GM21381 (cell line): ENCODE measurements around the gene BCL11B.

Experiments used
- ATAC-seq: cut with Tn5 transposase; IDR thresholded peaks from one replicate; pipeline ENCODE4 v1.9.1; 2021; ENCODE audit warnings: mild to moderate bottlenecking, moderate library complexity; ENCODE audit not compliant: unreplicated experiment

BCL11B gene

DNA sequence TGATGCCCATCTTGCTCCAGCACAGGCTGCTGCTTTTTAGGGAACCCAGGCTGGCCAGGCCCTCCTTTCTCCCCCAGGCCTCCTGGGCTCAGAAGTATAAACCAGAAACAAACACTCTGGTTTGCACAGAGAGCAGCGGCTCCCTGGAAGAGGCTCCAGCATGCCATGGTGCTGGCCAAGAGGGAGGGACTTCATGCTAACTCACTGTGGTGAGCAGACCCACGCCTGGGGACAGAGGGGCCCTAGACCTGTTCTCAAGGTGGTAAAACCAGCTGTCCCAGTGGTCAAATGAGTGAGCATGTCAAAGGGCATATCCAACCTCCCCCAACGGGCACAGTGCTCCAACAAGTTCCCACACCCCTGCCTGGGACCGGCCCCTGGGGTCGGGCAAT, 15.5 kb downstream of the BCL11B start:
- ATAC-seq = no peak

DNA sequence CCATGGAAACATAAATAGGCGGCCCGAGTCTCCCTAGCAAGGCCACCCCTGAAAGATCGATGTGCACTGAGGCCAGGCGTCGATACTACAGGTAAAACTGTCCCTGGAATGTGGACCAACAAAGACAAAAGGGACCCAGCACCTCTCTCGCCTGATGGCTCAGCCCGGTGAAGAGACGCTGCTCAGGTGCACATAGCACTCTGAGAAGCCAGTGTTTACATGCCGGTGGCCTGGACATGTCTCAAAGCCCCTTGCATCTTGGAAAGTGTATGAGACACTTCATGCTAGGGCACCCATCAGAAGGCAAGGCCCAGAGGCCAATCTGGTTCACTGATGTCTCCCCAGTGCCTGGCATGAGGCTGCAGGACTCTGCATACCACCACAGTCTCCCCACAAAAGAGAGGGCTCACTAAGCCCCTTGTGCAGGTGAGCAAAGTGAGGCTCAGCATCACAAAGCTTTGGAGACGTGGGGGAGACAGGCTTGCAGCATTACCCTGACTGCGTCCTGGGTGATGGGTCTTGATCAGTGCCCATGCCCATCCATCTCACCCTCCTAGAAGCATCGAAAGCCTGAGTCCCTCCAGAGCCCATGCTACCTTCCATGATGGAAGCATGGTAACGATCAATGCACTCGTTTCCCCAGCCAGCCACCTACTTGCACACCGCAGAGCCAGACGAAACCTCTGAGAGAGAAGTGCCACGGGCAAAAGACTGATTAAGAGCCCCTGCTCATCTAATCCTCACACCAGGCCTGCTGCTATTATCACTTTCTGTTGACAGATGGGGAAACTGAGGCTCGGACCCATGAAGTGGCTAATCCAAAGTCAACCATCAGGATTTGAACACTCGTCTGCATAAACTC, 16.1 kb downstream of the BCL11B start:
- no peak for ATAC-seq

DNA sequence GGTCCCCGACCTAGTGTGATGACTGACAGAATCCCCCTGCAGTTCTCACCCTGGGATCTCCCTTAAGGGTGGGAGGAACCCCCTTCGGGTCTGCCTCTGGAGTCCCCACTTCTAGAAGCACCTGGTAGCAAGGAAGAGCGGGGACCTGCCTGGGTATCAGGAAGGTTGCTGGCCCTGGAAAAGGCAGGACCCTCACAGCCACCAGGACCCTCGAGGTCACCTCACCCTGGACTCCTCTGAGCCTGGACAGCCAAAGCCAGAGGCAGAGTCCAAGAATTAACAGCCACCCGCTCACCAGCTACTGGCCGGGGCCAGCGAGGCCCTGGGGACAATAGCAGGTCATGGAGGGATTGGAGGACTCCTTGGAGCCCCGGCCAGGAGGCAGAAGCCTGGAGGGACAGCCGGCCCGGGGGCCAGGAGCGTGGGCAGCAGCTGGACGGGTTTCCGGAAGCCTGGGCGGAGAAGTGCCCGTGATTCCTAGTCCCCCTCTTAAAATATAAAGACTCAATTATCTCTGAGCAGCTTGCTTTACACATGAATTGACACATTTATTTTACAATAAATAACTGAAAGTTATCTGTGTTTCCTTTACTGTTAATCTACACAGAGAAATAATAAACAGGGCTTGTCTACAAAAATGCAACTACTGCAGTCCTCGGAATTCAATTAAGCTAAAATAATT, 17.5 kb downstream of the BCL11B start:
- no peak for ATAC-seq

DNA sequence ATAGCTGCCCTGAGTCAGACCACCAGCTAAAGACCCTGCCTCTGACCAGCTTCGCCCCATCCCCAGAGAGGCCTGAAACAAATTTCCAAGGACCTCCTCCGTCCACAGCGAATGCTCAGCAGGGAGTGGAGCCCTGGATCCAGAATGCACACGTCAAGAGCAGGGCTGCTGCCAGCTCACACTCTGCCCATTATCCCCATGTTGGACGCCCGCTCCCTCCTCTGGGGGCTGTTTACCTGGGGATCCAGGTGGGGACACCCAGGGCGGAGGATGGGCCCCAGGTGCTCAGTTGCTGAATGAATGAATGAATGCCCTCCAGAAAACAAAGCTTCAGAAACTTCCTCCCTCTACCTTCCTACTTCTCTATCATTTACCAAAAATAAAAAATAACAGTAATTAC, 18.1 kb downstream of the BCL11B start:
- no peak for ATAC-seq

DNA sequence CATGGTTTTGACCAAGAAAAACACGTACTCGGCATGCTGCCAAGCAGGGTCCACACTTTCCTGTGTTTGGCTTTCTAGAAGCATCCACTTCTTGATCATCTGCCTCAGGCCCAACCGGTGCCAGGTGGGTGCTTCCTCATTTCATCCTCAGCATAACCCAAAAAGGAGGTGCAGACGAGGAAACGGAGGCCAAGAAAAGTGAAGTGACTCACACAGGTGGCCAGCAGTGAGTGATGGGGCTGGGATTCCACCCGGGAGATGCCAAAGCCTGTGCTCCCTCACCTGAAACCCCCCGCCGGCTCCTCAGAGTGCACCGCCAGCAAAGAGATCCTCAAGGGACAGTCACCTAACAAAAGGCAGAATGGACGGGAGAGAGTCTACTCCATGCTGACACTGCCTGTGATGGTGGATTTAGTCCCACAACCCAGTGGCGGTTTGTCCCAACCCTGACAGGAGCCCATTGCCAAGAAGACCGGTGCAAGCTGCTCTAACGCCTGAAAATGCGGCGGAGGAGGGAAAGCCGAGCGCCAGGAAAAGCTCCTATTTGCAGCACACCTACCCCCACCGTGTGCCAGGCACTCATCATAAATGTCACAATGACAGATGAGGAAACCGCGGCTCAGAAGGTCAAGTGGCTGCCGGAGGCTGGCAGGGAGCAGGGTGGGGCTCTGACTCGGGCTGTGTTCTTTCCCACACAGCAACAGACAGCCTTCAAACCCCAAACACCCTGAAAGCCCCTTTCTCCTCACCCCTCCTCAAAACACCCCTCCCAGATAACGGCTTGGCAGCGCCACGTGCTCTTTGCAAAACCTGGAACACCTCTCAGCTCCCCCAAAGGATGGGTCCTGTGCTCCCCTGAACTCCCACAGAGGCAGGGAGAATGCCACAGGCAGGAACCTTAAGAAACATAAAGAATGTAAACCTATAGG, 18.8 kb downstream of the BCL11B start:
- ATAC-seq = no peak

DNA sequence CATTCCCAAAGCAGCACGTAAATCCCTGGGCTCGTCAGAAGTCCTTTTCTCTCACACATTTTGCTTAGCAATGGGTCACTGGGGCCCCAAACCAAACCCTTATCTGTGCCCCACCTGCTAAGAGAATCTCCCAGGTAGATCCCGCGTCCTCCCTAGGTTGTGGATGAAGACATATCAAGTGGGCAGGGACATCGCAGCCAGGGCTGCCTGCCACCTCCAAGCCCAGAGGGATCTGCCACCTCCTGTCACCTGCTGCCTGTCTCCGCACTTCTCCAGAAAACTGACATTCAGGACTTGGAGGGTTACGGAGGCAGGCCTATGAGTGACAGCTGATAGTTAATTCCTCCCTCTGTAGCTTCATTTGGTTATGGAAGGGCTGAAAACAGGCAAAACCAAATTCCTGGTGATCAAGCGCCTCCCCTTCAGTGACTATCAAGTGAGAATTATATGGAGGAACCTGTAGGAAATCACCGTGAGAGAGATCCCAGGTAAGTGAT, 19.5 kb downstream of the BCL11B start:
- no peak for ATAC-seq

DNA sequence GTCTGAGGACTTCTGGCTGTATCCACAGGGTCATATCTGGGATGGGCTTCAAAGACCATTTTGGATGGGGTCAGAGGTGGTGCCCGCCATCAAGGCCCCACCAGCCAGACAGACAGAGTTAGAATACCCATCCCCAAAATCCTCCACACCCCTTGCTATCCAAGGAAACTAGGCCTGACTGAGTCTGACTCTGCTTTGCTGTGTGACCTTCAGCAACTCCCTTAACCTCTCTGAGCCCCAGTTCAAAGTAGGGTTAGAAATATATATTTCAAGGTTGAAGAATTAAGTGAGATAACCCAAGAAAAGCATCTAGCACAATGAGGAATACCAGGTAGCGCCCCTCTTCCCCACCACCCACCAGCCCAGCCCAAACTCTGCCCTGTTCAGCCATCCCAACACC, 20.3 kb downstream of the BCL11B start:
- ATAC-seq = no peak

DNA sequence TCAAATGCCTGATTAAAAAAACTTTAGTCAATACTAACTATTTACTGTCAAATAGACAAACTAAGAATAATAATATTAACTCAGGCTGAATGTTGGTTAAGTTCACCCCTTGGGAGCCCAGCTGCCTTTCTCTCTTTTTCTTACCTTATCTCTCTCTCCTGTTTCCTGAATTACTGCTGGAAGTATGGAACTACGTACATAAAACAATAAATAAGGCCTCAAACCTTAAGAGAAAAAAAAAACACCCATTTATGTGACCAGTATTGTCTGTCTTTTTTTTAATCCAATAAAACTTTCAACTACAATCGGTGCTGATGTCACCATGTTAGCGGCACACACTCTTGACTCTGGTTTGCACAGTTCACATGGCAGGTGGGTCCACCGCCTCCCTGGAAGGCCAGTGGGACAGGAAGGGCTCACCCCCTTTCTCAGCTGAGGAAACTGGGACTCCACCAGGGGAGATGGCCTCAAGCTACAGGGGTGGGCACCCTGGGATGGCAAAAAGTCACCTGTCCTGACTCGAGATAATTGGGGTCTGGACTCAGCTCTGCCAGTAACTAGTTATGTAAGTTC, 21.3 kb downstream of the BCL11B start:
- ATAC-seq = no peak

DNA sequence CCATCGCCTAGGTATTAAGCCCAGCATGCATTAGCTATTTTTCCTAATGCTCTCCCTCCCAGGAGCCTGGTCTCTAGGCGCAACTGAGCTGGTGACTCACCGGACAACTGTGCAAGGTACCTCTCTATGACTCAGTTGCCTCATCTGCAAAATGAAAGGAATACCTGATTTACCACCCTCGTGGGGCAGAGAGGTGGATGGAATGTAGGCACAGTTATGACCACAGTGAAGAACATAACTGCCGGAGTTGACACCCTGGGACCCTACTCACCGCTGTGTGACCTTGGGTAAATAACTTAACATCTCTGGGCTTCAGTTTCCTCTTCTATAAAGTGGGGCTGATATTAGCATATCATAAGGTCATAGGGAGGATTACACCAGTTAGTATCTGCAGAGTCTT, 22.6 kb downstream of the BCL11B start:
- ATAC-seq = no peak

DNA sequence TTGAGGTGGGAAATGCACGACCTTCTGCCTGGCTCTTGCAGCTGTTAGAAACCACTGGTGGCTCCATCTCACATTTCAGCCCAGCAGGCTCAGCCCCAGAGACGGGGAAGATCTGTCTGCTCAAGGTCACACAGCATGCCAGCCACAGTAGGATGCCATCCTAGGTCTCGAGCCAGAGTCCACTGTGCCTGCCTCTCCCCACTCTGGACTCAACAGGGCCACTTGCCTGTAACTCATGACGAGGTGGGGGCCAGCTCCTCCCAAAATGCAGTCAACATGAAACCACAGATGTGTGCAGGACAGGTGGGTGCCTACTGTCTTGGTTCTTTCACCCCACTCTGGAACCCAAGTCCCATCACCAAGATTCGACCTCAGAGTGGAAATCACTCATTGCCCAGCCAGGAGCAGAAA, 23.2 kb downstream of the BCL11B start:
- ATAC-seq = no peak

DNA sequence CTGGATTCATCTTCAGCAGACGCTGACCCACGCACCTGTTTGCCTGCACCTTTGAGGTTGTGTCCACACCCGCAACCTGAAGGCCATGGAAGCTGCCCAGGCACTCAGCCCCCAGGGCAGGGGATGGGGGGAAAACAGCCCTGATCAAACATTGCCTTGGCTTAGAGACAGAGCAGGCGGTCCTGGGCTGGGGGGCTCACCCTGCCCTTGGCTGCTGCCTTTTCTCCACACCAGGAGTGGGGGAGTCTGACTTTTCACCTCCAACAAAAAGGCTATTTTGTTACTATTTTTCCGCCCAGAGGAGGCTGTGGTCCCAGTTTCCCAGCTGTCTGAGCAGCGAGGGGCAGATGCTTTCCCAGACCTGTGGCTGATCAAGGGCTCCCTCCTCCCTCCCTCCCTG, 24.2 kb downstream of the BCL11B start:
- ATAC-seq = no peak

DNA sequence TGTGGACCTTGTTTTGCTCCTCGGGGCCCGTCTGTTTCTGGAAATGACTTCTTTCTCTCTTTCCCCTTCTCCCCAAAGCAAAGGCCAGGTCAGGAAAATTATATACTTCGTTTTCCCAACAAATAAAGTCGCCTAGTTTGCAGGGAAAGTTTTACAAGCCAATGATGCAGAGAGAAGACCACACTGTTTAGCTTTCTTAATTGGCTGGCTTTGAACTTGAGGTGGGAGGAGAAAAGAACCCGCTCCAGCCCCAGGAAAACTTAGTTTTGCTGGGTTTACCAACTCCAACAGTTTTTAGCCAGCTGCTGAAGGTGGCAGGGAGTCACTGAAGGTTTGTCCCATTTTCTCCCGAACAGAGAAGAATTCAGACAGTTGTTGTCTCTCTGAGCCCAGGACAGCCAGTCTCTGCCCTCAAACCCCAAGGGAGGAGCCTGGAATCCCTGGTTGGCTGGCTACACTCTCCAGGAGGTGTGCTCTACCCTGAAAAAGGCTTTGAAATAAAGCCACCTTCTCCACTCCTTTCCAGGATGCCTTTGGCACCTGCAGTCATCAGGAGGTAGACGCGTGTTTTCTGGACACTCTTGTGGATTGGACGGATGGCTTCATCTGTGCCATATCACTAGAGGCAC, 24.8 kb downstream of the BCL11B start:
- no peak for ATAC-seq

DNA sequence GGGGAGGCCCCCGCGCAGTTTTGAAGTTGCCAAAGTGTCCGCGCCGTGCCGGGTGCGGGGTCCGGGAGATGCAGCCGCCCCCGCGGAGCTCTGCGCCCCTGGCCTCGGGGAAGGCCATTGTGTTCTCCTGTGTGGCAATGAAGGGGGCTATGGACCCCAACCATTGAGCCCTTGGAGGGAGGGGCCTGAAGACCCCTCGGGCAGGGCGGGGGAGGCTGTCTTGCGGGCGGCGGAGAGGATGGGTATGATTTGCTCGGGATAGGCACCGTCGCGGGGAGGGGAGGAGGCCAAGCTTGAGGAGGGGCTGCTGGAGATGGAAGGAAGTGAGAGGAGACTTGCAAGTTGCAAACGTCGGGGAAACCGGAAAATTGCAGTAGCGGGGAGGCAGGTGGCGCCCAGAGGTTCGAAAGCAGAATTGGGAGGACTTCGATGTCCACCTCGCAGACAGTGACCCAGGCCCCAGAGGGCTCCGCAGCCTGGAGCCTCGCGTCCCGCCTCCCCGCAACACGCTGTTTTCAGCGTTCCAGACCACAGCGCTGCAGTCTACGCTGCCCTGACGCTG, 25.4 kb downstream of the BCL11B start:
- no peak for ATAC-seq

DNA sequence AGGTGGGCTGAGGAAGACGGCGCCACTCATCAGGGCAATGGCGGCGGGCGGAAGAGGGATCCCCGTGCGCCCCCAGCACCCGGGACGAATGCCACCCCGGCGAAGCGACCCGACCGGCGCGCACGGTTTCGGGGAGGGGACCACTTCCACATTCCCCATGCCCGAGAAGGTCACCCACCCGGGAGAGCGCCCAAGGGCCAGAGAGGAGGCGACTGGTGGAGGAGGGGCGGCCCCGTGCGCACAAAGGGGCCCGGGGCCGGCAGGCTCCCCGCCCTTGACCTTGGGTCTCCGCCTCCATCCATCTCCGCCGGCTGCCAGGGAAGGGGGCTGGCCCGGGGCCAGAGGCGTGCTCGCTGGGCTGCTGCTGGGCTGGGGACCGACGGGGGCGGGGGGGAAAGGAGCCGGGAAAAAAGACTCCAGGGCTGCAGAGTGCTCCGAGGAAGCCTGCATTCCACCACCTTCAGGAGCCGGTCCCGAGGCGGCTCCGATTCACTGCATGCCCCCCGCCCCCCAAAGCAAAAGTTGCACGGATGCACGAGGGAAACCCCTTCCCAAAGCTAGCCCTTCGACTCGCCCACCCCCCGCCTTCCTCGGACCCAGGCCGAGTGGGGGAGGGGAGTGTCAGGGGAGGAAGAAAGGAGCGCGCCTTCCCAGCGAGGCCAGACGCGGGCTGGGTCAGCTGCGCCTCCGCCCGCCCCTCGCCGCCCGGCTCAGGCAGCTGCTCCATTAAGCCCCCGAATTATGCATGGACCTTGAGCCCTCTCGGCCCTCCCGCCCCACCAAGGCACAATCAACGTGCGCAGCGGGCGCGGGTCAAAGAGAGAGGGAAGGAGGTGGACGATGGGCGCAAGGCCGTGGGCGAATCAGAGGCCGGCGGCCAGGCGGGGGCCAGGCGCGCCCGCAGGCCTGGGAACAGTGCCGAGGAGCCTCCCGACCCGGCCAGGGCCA, 26.2 kb downstream of the BCL11B start:
- no peak for ATAC-seq

DNA sequence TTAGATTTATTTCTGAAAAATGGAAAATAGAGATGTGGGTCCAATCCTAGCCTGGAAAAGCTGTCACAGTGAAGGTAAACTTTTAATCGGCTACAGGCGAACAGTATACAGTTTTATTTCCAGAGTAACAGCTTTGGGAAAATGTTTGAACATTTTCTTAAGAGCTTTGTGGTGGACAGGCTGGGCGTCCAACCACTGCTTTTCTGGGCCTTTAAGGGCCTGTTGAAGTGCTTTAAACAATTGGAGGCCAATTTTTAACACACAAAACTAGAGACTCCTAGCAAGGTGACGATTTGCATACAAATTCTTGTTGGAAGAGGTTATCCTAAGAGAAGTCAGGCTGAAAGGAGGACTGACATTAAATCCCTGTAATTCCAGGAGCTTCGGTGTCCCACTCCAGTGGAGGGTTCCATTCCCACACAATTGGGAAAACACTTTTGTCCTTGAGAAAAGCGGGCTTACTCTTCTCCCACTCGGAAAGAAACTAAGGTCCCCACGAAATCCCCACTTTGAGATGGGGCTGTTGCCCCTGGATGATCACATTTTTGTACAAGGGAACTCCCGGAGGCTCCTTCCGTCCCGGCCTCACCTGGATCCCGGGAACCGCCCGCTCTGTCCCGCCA, 26.9 kb downstream of the BCL11B start:
- no peak for ATAC-seq

DNA sequence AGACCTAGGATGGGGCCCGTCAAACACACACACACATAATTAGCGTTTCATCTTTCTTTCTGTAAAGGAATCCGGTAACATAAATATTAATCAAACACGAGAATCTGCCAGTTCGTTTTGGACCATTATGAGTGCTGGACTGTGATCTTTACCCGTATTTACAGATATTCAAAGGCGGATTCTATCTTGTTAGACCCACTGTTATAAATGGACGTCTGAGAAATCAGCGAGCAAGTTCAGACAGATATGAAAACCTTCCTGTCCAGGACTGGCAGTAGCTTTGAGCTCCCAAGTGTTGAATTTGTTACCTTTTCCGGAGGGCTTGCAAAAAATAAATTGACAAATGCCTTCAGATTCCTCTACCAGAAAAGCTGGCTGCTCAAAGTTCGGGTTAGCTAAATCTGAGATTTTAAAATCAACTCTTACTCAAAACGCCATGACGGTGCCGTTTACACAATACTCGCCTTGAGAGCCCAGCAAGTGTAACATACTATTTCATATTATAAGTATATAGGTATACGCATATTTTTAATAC, 27.6 kb downstream of the BCL11B start:
- ATAC-seq = no peak

DNA sequence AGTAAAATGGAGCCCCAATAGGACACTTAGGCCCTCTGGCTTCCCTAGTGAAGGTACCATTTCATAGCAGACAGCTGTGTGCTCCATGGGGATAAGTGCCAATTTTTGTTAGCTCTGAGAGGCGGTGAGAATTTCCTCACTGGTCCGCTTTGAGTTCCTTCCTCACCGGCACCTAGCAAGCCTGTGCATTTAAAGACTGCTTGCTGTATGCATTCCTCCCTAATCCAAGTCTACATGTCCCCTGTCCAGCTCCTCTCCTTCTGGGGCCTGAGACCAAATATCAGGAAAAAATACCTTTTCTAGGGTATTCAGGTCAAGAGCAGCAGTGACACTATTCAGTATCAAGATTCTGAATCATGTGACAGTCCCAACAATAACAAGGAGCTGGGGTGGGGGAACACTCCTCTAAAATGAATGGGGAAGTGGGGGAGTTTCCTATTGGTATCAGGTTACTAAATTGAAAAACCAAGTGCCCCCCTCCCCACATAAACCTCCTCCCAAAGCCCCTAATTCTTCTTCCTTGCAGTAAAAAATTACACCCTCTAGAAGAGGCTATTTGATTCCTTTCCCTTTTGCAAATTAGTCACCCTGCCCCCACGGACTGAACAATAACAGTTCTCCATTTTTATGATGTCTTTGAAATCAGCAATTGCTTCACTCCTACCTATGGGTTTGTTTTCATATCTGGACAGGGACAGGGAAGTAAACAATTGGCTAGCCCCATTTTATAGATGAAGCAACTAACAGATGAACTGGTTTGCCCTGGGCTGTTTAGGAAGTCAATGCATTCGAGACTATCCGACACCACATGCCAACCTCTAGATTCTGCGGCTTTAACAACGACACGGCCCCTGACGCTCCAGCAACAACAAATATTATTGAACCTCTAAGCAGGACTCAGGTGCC, 28.9 kb downstream of the BCL11B start:
- ATAC-seq = no peak
